Activated T-cell treated with anti-CD3 and anti-CD28 coated beads for 24 hours (primary cell): ENCODE measurements around the gene EBLN2.
"Not testable (repeated sequence)": the region's sequence is repeated elsewhere in the genome, so short reads cannot be mapped to it uniquely, and the experiment has no call there.

Source experiments
- DNase-seq: peaks from one replicate; pipeline ENCODE4 v3.0.0-alpha.2; 2020; ENCODE audit warnings: low read depth

EBLN2 gene

DNA sequence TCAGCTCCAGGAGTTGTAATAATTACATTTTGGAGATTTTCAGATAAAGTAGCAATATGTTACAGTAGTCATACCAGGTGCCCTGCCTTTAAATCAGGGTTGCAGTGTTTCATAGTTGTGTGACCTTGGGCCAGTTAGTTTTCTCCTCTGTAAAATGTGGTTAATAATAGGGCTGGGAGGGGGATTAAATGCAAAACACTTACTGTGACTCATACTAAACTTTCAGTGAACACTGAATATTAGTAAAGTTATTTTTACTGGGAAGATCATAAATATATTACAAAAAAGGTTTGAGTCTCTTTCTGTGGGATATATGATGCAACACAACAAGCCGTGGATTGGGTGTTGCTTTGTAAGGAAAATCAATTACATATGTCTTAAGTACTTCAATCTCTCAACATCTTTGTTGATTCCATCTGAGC lies 1.1 kb upstream of the EBLN2 start:
- DNase-seq, result no peak

DNA sequence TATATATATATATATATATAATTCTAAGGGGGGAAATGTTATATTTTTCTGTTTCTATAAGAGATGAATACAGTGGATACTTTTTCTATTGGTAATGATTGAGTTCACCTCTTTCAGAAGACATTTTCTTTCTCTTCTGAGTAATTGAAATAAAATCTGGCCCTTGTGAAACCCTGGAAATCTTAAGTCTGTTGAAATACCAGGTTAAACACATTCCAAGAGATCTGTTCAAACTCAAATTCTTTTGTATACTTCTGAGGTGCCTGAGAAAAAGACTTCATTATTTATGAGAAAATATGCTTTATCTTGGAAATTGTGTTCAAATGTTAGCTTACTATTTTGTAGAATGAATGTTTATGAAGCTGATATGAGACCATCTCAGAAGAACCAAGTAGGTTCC lies 4.8 kb downstream of the EBLN2 start:
- not testable (repeated sequence) for DNase-seq

DNA sequence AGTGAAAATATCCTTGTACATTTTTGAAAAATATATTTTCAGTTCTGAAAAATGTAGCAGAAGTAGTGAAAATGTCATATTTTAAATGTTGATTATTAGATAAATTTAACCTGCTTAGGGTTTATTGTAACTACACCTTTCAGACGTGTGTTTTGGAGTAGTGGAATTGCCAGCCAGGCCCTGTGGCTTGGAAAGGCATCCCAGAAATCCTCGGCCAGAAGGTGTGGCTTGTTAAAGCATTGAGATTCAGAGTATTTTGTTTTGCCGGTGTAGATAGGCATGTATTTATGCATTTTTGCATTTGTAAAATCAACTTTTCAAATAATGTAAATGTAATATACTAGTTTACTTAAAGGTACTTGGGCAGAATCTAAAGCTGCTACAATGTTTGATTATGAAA lies 7.0 kb downstream of the EBLN2 start:
- DNase-seq, result no peak

DNA sequence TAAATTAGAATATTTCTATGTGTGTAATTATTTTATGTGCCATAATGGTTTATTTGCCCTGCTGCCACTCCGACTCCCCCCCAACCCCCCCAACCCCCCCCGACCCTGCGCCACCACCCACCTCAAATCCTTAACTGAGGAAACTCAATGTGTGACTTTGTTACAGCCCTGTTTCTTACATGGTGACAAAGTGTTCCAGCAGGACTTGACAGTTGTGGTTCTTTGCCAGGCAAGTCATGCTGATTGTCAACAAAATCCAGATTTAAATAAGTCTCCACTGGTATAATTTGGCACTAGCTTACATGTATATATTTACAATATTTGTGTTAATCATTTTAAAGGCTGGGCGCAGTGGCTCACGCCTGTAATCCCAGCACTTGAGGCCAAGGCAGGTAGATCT lies 7.7 kb downstream of the EBLN2 start:
- no peak for DNase-seq

DNA sequence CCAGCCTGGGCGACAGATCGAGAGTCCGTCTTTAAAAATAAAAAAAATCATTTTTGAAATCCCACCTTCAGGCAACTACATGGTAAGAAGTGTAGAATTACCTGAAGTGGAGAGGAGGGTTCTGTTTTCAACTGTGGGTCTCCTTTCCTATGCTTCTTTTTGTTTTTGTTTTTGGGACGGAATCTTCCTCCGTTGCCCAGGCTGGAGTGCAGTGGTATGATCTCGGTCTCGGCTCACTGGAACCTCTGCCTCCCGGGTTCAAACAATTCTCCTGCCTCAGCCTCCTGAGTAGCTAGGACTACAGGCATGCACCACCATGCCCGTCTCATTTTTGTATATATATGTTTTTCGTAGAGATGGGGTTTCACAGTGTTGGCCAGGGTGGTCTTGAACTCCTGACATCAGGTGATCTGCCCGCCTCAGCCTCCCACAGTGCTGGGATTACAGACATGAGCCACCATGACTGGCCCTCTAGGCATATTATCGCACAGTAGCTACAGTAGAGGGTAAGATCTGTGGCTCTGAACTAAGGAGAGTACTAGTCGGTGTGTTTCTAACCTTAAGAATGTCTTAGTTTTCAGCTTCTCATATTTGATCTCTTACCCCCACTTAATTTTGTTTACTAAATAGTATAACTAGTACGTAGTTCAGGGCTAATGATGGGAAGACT lies 8.5 kb downstream of the EBLN2 start:
- no peak for DNase-seq

DNA sequence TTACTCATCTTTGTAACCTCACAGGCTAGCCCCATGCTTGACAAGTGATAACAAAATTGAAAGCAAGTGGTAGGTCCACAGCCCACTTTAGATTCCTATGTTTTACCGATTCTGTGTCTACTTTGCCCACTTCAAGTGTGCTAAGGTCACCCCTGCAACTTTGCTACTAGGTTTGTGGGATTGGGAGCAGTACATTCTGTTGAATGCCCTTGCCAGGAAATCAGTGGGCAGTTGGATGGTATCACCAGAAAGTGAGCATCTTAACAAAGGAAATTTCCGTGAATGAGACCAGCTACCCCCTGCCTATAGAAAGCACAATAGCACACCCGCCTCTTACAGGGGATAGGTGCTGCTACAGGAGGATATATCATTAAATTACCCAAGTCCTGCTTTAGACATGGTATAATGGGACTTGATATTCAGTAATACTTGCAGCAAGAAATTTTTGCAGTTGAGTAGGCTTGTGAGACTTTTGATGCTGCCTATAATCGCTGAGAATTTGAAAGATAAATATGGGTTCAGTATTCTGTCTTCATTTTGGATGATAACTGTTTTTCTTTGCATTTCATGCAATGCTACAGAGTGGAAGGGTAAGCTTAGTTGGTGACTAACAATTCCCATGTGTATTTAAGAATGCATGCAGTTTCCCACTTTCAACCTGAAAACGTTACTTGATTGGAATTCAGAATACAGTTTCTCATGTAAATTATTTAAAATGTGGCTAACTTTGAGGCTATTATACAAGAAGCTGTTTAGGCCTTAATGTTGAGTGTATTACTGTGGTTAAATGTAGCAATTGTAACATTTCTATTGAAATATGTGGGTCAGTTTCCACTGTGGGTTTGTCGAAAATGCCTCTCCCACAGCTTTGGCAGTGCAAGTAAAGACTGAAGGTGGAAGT lies 9.5 kb downstream of the EBLN2 start:
- no peak for DNase-seq

DNA sequence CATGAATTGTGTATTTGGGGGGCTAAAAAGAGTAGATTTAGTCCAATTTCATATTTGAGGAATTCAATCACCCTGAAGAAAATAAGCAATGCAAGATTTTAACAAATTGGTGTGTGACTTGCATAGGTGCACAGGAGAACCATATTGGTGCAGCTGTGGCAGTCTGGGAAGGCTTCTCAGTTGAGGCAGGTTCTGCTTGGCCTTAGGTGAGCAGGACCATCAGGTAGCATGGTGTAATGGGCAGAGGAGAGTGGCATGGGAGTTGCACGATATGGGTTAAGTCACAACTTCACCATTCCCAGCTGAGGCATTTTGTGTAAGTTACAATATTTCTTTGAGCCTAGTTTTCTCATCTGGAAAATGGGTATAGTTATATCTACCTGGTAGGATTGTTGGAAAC lies 10.5 kb downstream of the EBLN2 start:
- DNase-seq, result no peak

DNA sequence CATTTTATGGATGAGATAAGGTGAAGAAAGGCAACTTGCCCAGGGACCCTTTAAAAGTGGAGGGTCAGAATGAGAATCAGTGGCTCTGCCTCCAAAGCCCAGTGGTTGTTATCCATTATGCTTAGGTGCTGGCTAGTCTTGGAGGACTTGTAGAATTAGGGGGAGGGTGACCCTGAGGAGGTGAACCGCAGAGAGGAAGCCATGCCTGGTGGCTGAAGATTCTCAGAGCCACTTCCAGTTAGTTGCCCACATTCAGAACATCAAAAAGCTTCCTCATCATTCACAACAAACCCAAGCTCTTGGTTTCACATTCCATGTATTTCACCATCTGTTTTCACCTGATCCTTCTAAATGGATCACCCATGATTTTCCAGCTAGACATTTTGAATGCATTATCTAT lies 11.2 kb downstream of the EBLN2 start:
- DNase-seq, result no peak

DNA sequence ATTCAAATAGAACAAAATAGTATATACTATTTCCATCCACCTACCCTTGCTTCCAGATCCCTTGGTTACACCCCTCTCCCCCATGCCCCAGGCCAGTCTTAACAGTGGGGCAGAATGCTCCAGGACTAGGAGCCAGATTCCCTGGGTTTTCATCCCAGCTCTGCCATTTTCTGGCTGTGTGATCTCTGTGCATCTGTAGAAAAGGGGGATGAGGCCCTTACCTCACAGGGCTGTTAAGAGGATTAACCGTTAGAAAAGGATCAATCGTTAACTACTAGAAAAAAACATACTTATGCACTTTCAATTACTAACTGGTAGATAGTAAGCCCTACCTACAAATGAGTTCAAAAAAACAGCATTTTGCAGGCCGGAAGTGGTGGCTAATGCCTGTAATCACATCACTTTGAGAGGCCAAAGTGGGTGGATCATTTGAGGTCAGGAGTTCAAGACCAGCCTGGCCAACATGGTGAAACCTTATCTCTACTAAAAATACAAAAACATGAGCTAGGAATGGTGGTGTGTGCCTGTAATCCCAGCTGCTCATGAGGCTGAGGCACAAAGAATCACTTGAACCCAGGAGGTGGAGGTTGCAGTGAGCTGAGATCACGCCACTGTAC lies 11.7 kb downstream of the EBLN2 start:
- no peak for DNase-seq

DNA sequence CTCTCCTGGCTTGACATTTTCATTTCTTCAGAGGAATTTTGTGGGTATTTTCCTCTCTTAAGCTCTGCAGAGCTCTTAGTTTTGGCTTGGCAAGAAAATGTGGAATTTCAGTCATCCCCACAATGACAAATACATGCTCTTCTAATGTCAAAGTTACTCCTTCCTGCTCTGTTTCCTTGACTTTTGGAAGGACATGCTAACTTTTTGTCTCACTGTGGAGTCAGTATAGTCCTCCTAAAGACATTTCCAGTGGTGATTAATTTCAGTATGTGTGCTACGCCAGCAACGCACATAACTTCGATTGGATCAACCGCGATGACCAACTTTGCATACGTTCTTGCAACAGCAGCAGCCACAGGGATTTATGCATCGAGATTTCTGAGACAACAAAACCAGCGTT lies 13.3 kb downstream of the EBLN2 start:
- DNase-seq, result no peak

DNA sequence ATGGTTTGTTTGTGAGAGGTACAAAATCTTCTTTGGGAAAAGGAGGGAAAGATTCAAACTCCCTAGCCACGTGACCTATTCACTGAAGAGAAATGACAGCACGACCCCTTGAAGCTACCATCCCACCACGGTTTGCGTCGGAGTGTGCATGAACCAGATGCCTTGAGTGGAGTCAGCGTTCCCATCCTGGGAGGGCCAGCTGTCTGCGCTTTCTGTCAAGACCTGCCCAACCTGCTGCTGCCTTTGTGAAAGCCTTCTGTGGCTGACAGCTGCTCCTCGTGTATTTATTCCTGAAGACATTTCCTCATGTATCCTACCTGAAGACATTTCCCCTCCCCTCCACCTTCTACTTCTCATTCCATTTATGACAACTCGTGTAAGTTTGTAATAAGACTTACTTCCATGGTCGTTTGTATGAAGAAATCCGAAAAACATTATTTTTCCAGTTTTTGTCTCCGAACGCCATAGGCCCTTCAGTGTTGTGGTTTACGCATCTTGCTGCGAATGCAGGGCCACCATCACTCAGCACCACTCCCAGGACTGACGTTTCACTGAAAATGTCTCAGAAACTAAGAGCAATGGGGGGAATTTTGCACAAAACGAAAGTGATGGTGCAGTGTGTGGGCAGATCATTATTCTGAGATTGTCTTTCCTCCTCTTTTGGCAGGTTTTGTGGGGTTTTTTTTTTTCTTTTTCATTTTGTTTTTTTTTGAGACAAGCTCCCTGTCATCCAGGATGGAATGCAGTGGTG lies 18.9 kb downstream of the EBLN2 start:
- no peak for DNase-seq

DNA sequence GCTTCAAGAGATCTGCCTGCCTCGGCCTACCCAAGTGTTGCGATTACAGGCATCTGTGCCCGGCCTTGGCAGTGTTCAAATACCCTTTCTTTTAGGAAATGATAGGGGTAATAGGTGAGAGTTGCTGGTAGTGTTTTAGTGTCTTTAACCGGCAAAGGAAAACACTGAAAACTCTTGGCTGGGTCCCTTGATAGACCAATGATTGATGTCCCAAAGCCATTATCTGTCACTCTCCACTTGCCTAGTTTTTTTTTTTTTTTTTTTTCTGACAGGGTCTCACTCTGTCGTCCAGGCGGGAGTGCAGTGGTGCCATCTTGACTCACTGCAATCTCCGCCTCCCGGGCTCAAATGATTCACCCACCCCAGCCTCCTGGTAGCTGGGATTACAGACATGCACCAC lies 19.7 kb downstream of the EBLN2 start:
- no peak for DNase-seq

DNA sequence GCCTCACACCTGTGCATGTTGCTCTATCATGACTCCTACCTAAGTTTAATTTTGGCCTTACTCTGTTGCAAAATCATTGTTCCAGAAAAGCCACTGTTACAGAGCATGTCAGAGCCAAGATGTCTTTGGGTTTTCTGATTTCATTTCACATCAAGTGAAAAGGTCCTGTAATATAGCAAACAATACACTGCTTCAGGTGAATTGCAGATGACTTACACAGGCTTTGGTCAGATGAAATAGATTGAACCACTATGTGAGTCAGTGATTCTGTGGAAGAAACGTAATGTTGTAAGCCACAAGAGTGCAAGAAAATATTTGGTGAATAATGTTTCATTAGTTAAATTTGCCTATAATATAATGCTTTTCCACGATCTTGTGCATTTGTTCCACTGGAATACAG lies 22.7 kb downstream of the EBLN2 start:
- no peak for DNase-seq

DNA sequence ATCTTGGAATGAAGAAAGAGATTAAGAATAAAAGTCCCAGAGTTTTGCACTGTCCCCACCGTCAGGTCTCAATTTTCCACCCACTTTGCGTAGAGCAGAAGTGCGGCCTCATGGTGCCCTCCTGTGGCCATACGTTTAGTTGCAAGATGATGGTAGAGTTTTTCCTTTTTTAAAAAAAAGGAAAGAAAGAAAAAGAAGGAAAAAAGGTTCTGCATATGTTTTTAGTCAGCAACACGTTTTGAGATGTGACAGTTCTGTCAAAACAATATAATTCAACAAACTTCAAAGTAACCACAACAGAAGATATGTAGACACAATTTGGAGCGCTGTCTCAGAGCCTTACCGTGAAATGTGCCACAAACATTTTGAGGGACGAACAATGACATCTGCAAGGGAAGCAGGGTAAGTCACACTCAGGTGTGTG lies 24.6 kb downstream of the EBLN2 start:
- DNase-seq, result peak; percentile 28

DNA sequence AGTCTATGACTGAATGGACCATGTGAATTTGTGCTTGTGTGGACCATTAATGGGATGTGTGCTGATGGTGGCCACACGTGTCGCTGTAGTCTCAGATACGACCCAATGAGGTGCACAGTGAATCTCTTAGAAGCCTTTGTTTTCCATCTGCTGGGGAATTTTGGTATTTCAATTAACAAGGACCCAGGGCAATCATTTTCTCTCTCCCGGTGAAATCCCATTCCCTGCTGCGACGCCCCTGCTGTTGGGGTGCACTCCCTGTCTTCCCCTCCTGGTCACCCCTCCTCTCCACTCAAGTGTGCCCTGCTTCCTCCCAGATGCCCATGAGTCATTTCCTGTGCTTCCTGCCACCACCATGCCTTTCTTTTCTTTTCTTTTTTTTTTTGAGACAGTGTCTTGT lies 32.7 kb downstream of the EBLN2 start:
- no peak for DNase-seq

DNA sequence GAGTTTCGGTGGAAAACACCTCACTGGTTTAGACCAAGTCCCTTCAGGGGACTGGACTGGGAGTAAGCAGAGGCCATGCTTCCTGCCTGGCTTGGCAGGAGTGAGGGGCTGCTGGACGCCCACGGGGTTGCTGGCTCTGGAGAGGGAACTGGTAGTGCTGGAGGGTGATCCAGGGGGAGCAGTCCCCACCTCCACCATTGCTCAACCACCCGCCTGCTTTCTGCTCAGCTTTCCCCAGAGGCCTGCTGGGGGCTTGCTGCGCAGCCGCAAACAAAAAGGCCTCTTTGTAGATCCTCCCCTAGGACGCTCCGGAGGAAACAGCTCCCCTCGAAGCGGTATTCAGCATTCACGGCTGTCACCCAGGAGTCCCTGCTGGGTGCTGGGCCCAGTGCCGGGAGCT lies 33.5 kb downstream of the EBLN2 start:
- no peak for DNase-seq

DNA sequence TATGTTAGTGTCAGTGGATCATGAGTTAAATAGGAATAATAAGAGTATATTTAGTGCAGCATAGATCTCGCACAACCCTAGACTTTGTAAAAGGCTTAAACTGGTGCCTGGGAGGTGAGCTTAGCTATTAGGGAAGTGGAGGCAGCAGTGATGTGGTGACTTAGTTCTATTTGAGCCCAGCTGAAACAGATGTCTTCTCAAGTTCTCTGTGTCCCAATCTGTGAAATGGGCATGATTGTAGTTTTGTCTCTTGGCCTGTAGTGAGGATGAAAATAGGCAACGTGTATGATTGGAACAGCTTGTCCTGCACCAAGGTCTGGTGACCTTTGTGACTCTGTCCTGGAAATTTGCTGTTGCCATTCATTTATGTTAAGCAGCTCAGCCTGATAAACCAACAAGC lies 34.7 kb downstream of the EBLN2 start:
- DNase-seq, result no peak

DNA sequence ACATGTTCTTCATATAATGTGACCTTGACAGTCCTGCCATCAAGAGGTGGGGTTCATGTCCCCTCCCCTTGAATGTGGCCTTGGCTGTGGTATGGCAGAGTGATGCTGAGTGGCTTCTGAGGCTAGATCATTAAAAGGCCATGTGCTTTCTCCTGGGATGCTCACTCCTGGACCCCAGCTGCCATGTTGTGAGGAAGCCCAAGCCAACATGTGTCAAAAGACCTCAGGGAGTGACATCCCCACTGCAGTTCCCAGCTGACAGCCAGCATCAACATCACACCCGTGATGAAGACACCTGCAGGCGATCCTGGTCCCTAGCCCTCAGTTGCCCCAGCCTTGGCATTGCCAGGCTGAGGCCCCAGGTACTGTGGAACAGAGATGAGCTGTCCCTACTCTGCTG lies 36.6 kb downstream of the EBLN2 start:
- no peak for DNase-seq

DNA sequence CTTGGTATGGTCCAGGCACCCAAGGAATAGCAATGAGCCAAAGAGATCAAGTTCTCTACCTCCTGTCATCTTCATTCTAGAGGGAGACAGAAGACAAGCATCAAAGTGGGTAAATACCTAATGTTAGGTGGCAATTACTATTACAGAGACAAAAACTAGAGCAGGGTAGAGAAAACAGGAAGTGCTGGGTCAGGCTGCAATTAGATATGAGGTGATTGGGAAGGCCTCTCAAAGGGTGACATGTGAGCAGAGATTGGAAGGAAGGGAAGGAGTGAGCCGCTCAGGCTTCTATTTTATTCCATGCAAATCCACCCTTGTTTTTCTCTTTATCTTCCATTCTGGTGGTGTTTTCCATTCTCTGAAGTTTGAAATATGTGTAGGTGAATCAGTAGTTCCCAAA lies 37.4 kb downstream of the EBLN2 start:
- no peak for DNase-seq

DNA sequence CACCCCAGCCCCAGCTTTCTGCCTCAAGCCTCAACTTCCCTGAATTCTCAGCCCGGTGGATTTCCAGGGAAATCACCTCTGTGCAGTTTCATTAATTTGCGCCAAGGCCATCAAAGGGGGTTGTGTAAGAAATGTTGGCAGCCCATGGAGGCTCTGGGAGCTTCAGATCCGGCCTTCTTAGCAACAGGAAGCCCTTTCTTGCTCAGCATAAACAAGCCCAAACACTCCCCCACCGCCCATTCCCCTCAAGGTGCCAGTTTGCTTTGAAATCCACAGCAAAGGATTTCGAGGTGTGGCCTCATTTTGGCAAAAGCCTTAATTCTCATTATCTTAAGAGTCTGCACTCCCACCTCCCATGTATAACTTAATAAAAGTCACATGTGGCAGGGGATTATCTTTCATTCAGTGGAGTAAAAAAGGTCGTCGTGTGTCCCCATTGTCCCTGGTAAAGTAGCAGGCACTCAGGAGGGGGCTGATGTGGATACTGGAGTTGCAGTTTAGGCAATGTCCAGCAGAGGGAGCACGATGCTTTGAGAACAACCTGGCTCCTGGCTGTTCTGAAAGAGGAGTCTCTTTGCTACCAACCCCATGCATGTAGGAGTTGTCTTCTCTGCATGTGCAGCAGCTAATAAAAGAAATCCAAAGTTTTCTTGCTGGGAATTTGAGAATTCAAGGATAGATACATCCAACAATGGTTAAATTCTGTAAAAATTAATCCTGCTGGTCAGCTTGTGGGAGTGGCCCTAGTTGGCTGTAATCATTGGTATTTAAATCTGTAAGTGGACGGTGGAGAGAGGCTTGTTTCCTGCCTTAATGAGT lies 39.5 kb downstream of the EBLN2 start:
- peak; percentile 76 for DNase-seq

DNA sequence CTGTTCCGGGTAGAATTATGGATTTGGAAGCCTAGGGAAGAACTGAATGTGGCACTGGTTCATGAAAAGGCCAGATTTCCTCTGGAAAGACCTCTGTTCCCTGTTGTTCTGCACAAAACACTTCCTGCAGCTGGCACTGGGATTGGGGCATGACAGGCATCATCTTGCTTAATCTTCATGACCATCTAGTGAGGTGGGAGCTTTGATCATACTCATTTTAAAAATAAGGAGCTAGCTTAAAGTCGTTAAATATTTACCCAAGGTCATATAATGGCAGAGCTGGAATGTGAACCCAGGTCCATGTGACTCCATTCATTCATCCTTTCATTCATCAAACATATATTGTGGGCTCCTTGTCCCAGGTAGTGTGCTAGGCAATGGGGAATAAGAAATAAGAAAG lies 40.4 kb downstream of the EBLN2 start:
- DNase-seq, result no peak

DNA sequence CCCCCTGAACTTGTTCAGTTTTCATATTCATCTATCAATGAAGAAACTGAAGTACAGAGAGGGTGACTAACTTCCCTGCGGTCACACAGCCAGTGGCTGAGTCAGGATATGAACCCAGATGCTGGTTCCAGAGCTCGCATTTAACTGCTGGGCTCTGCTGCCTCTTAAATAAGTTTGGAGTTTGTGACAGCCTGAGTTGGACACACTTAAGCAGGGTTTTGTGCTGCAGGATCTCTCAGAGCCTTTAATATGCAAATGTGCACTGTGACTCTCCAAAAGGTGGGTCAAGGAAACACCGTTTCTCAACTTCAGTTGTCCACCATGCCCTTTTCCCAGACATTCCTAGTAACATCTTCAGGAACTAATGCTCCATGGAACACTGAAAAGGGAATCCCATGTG lies 45.8 kb downstream of the EBLN2 start:
- no peak for DNase-seq
